SK-MEL-5 (cell line): ENCODE results near the gene SPANXN4. TPM values are rescaled to one million over a fixed set of nuclear protein-coding genes. Genes with fewer than 3 reads are reported as not detected.

Experiments
- DNase-seq: peaks from one replicate; pipeline ENCODE4 v3.0.0-alpha.2; 2016; ENCODE audit warnings: low read depth, low spot score
- in situ Hi-C: cut with HindIII; loops from 2 replicates; pipeline ENCODE4 v1.10.0; 2016; ENCODE audit warnings: low sequenced_read_pairs, high pct_unique_total_duplicates, low pct_unique_long_range_greater_than_20kb
- polyA plus RNA-seq, 2 experiments: library from polyadenylated mRNA; depleted of rRNA; stranded (reverse); fragments of >200 nt; gene quantifications; 2 replicates each; pipeline ENCODE4 v1.2.3, GENCODE V29; 2015
- total RNA-seq: library from RNA; depleted of rRNA; stranded (reverse); fragments of >200 nt; shearing (Covaris generic); gene quantifications from 2 replicates; pipeline ENCODE4 v1.2.3, GENCODE V29; 2014; rRNA removed

SPANXN4 gene, protein sequence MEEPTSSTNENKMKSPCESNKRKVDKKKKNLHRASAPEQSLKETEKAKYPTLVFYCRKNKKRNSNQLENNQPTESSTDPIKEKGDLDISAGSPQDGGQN
- 0.90 and 2.5 TPM in 2 replicates for total RNA-seq
- polyA plus RNA-seq (2015; cell fraction: cytosol; rRNA removed), result not detected in 2 replicates
- not detected in 2 replicates for polyA plus RNA-seq (2015; cell fraction: nucleus; rRNA removed)

DNA sequence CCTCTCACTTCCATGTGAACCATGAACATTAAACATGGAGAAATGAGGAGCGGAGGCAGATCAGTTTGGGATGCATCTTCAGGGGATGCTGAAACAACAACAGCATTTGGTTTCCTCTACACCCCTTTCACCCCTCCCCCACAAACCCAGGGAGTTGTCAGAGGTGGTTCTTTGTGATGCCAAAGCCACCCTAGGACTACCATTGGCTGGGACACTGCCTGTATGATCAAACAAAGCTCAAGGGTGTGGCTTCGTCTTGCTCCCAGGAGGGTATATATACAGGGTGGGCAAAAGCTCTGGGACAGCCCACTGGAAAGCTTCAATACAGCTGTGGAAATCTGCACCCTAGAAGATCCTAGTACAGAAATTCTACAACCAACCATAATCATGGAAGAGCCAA lies at the start of gene SPANXN4:
SPANXN4 (plus strand) TSS at position 301 of the 400 bp plus-strand sequence; CDS start at position 388, 87 bp downstream.
- in situ Hi-C loops, result no loop called here
- DNase-seq, result no peak

DNA sequence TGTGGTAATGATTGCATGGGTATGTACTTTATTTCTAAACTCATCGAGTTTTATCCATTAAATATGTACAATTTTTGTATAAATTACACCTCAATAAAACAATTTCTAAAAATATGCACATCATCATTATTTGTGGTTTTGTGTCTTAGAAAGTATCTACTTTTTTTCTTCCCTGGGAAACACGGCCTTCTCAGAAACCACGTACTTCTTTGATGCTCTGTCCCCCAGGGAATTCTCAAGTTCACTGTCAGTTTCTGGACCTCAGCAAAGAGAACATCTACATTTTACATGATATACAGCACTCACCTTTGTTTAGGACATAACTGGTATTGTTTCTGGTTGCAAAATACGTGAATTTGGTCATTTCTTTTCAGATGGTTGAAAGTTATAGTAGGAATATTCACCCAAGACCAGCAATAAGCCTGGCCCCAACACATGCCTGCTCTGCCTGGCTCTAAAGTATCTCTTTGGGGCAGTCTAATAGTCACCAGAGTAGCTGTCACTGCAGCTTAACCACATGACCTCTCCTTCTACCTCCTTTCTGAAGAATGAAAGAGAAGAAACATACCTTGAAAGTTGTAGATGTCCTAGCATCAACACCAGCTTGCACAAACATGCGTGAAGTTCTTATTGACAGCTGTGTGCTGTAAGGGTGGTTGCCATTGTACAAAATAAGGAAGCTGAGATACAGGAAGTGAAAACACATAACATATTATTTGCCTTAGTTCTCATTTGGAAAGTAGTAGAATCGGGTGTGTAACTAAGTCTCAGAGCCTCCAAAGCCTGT lies 48.4 kb upstream of the SPANXN4 start:
- in situ Hi-C loops, result no loop called here
- DNase-seq, result no peak

- in situ Hi-C loops, result no loop called here
- DNase-seq, result no peak
Observed at GRCh38 chrX:142978130-142978684, 47.5 kb upstream of the SPANXN4 start.

- in situ Hi-C loops, result no loop called here
- DNase-seq, result no peak
Observed at GRCh38 chrX:142982679-142983078, 43.0 kb upstream of the SPANXN4 start.

DNA sequence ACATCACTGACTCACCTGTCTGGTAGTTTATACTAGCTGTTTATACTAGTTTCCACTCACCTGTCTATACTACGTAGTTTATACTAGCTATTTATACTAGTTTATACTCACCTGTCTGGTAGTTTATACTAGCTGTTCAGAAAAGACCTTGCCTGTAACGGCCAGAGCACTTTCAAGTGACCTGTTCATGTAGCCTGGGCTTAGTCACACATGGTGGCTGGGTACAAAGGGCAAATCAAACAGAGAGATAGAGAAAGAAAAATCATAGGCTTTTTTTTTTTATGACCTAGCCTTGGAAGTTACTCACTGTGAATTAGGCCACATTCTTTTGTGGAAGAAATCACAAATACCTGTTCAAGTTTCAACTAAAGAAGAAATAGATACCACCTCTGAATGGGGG lies 30.7 kb upstream of the SPANXN4 start:
- no peak for DNase-seq
- in situ Hi-C loops, result no loop called here

- in situ Hi-C loops, result no loop called here
- peak; percentile 30 for DNase-seq
Observed at GRCh38 chrX:142998447-142999198, 27.1 kb upstream of the SPANXN4 start.

DNA sequence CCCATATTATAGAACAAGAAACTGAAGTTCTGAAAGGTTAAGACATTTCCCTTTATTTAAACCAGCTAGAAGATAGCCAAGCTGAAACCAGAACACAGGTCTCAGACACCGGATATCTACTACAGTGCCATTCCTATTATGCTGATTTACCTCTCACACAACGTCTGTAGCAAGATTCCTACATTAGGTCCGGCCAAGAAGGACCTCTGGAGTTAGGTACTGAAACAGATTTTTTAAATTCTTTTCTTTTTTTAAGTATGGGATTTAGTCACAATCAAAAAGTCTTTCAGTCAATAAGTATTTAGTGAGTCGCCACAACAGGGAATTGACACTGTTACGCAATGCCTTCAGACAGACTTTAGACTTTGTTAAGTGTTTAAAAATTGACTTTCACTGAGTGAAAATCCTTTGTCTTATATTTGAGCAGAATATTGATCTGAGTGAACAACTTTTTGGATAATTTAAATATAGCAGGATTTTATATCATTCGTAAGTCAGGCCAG lies 26.5 kb upstream of the SPANXN4 start:
- in situ Hi-C loops, result no loop called here
- no peak for DNase-seq

GRCh38 chrX:143002206-143002605 lies 23.5 kb upstream of the SPANXN4 start:
- no peak for DNase-seq
- in situ Hi-C loops, result no loop called here

GRCh38 chrX:143017272-143017671 lies 8.5 kb upstream of the SPANXN4 start:
- DNase-seq, result no peak
- in situ Hi-C loops, result no loop called here

GRCh38 chrX:143027275-143027674 lies 1.5 kb downstream of the SPANXN4 start:
- no peak for DNase-seq
- in situ Hi-C loops, result no loop called here

- in situ Hi-C loops, result no loop called here
- no peak for DNase-seq
Observed at GRCh38 chrX:143047511-143047910, 21.8 kb downstream of the SPANXN4 start.

DNA sequence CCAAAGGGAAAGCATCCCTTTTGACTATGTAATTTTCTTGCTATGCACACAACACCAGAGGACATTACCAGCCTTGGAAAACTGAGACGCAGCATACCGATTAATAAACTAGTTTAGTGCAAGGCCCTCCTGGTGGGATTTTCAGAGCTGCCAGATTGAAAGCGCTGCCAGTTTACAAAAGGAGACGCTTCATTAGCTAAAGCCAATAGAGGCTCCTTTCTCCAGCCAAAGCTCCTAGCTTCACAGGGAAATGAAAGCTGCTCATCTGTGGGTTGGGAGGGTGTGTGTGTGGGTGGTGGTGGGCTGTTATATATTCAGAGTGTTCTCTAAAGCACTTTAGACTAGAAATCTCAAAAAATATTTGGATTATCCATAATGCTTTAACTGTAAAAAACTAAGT lies 32.4 kb downstream of the SPANXN4 start:
- no peak for DNase-seq
- in situ Hi-C loops, result no loop called here

DNA sequence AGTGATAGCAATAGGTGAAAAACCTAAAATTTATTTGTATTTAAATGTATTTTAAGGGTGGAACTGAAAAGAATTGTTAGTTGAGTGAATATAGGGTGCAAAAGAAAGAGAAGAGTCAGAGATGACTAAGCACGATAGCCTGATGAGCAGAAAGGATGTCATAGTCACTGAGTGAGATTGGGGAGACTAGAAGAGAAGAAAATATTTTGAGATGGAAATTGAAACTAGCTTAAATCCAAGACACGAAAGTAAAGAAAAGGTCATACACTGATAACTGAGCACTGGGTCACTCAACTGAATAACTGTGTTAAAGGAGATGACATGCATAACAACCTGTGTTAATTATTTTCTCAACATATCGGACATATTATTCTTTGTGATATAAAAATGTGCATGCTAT lies 55.5 kb downstream of the SPANXN4 start:
- in situ Hi-C loops, result no loop called here
- DNase-seq, result no peak

DNA sequence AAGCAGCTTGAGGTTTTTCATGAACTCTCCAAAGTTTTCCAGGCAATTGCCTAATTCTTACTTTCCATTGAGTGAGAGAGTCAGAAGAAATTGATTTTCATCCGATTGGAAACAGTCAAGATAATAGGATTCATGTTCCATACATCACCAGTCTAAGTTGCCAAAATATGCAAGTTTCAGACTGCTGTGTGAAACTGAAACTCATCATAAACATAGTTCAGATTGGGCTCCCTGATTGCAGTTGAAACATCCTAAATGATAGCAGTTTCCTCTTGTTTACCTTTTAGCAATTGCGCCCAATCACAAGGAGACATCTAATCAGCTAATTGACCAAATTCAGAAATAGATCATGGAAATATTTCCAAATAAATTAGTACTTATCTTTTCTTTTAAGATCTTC lies 56.8 kb downstream of the SPANXN4 start:
- no peak for DNase-seq
- in situ Hi-C loops, result no loop called here
